ENCODE results near the gene SEC61B.
A peak's percentile ranks its signal among the peaks of the same experiment; 100 is the strongest.

Gene SEC61B

GRCh38 chr9:99265691-99266090, 43.6 kb downstream of the SEC61B start:
- H2AFZ ChIP-seq (ENCODE audit: low read depth, low read length, severe bottlenecking), result peak overlapping the region; percentile 89
- H3K27me3 ChIP-seq (ENCODE audit: low read length), result no peaks in the 10 kb centered on the region
- peak overlapping the region; percentile 43 for H3K4me2 ChIP-seq (ENCODE audit: low read depth, low read length, poor library complexity, severe bottlenecking)
- H3K9me2 ChIP-seq (replicated peaks; ENCODE audit: insufficient read depth, low read length), result no peaks in the 10 kb centered on the region
- H3K9me3 ChIP-seq (ENCODE audit: insufficient read depth, low read length), result no peaks in the 10 kb centered on the region
- H3F3A ChIP-seq (ENCODE audit: insufficient read depth), result peaks cover 18% of the 10 kb centered on the region
- peak overlapping the region; percentile 67 for H3K27ac ChIP-seq (ENCODE audit: low read depth, low read length)
- H3K4me3 ChIP-seq (ENCODE audit: insufficient read depth, low read length, poor library complexity, severe bottlenecking), result no peak overlapping the region
- no peaks in the 10 kb centered on the region for H3K36me3 ChIP-seq (ENCODE audit: low read length)
- no peaks in the 10 kb centered on the region for H4K20me1 ChIP-seq (ENCODE audit: low read depth, low read length)
- peak overlapping the region; percentile 17; the same call in 1 of the 2 replicates for H3K9ac ChIP-seq (ENCODE audit: low read length)
- H3K79me2 ChIP-seq (ENCODE audit: insufficient read depth, low read length), result no peaks in the 10 kb centered on the region
- TF ChIP-seq EZH2phosphoT487 (conservative IDR thresholded peaks at IDR 0.05; ENCODE audit: low read length), result no peak

GRCh38 chr9:99266255-99267023, 44.4 kb downstream of the SEC61B start:
- Histone ChIP-seq H3K4me3 (ENCODE audit: insufficient read depth, low read length, poor library complexity, severe bottlenecking) (no peak overlapping the region), H4K20me1 (ENCODE audit: low read depth, low read length) (no peaks in the 10 kb centered on the region), H2AFZ (ENCODE audit: low read depth, low read length, severe bottlenecking) (peak overlapping the region; percentile 89), H3K79me2 (ENCODE audit: insufficient read depth, low read length) (no peaks in the 10 kb centered on the region), H3K27me3 (ENCODE audit: low read length) (no peaks in the 10 kb centered on the region), H3K27ac (ENCODE audit: low read depth, low read length) (peak overlapping the region; percentile 67), H3K36me3 (ENCODE audit: low read length) (no peaks in the 10 kb centered on the region), H3K4me2 (ENCODE audit: low read depth, low read length, poor library complexity, severe bottlenecking) (peak overlapping the region; percentile 43), H3K9ac (ENCODE audit: low read length) (peak overlapping the region; percentile 17; the same call in 1 of the 2 replicates), H3F3A (ENCODE audit: insufficient read depth) (peaks cover 12% of the 10 kb centered on the region; the same call in 1 of the 2 replicates), H3K9me3 (ENCODE audit: insufficient read depth, low read length) (no peaks in the 10 kb centered on the region), H3K9me2 (replicated peaks; ENCODE audit: insufficient read depth, low read length) (no peaks in the 10 kb centered on the region)
- TF ChIP-seq CTCF (IDR thresholded peaks at IDR 0.05; ENCODE audit: insufficient read depth, low read length, poor library complexity, severe bottlenecking) (peak; percentile 92), EZH2phosphoT487 (conservative IDR thresholded peaks at IDR 0.05; ENCODE audit: low read length) (no peak)

DNA sequence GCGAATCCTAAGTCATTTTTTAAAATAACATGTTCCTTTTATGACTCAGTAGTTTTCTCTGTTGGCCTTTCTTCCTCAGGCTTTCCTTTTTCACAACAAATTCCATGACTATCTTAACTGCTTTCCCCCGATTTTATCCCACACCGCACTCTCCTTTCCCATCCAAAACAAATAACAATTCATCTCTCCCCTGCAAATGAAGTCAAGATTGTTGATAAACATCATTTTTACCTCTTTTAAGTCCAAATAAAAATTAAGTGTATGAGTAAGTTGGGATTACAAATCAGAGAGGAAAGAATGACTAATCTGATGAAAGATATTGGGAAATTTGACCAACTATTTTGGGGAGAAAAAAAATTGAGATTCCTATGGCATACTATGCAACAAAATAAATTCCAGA, 47.3 kb downstream of the SEC61B start:
- Histone ChIP-seq H3K36me3 (ENCODE audit: low read length) (no peaks in the 10 kb centered on the region), H3K27ac (ENCODE audit: low read depth, low read length) (no peak overlapping the region), H3K4me2 (ENCODE audit: low read depth, low read length, poor library complexity, severe bottlenecking) (no peak overlapping the region), H4K20me1 (ENCODE audit: low read depth, low read length) (no peaks in the 10 kb centered on the region), H2AFZ (ENCODE audit: low read depth, low read length, severe bottlenecking) (no peak overlapping the region), H3K27me3 (ENCODE audit: low read length) (no peaks in the 10 kb centered on the region), H3K9ac (ENCODE audit: low read length) (no peak overlapping the region), H3K79me2 (ENCODE audit: insufficient read depth, low read length) (no peaks in the 10 kb centered on the region), H3K4me3 (ENCODE audit: insufficient read depth, low read length, poor library complexity, severe bottlenecking) (no peak overlapping the region), H3K9me2 (replicated peaks; ENCODE audit: insufficient read depth, low read length) (no peaks in the 10 kb centered on the region), H3F3A (ENCODE audit: insufficient read depth) (0 out of 2 replicates have a peak, but pooled peaks cover 4% of the 10 kb centered on the region), H3K9me3 (ENCODE audit: insufficient read depth, low read length) (no peaks in the 10 kb centered on the region)
- TF ChIP-seq CTCF (IDR thresholded peaks at IDR 0.05; ENCODE audit: insufficient read depth, low read length, poor library complexity, severe bottlenecking), result no peak
- no peak for TF ChIP-seq EZH2phosphoT487 (conservative IDR thresholded peaks at IDR 0.05; ENCODE audit: low read length)

- TF ChIP-seq CTCF (IDR thresholded peaks at IDR 0.05; ENCODE audit: insufficient read depth, low read length, poor library complexity, severe bottlenecking) (no peak), EZH2phosphoT487 (conservative IDR thresholded peaks at IDR 0.05; ENCODE audit: low read length) (no peak)
Observed at GRCh38 chr9:99270491-99270890, 48.4 kb downstream of the SEC61B start.

More at GRCh38 chr9:99270491-99270890, 48.4 kb downstream of the SEC61B start:
- H3K27ac ChIP-seq (ENCODE audit: low read depth, low read length), result no peak overlapping the region
- no peak overlapping the region for H2AFZ ChIP-seq (ENCODE audit: low read depth, low read length, severe bottlenecking)
- H3K9me3 ChIP-seq (ENCODE audit: insufficient read depth, low read length), result no peaks in the 10 kb centered on the region
- no peak overlapping the region for H3K4me2 ChIP-seq (ENCODE audit: low read depth, low read length, poor library complexity, severe bottlenecking)
- no peak overlapping the region for H3K4me3 ChIP-seq (ENCODE audit: insufficient read depth, low read length, poor library complexity, severe bottlenecking)
- H3K9ac ChIP-seq (ENCODE audit: low read length), result no peak overlapping the region
- H3F3A ChIP-seq (ENCODE audit: insufficient read depth), result no peaks in the 10 kb centered on the region
- no peaks in the 10 kb centered on the region for H3K79me2 ChIP-seq (ENCODE audit: insufficient read depth, low read length)
- H3K9me2 ChIP-seq (replicated peaks; ENCODE audit: insufficient read depth, low read length), result no peaks in the 10 kb centered on the region
- no peaks in the 10 kb centered on the region for H4K20me1 ChIP-seq (ENCODE audit: low read depth, low read length)
- no peaks in the 10 kb centered on the region for H3K36me3 ChIP-seq (ENCODE audit: low read length)
- H3K27me3 ChIP-seq (ENCODE audit: low read length), result no peaks in the 10 kb centered on the region

All from SU-DHL-6 (cell line).